HG02759 (cell line): Measurements from ENCODE around the gene ZCCHC7.

Experiments
- ATAC-seq: cut with Tn5 transposase; IDR thresholded peaks from one replicate; pipeline ENCODE4 v1.9.1; 2021; ENCODE audit warnings: mild to moderate bottlenecking, moderate library complexity; ENCODE audit not compliant: unreplicated experiment

ZCCHC7 gene

GRCh38 chr9:37206121-37206620 lies 85.8 kb downstream of the ZCCHC7 start:
- no peak for ATAC-seq

- ATAC-seq: peak; percentile 44
Measured at GRCh38 chr9:37209431-37210386, 89.3 kb downstream of the ZCCHC7 start.

- ATAC-seq: no peak
Measured at GRCh38 chr9:37210737-37211523, 90.6 kb downstream of the ZCCHC7 start.

- no peak for ATAC-seq
Measured at GRCh38 chr9:37212435-37212834, 92.1 kb downstream of the ZCCHC7 start.

- no peak for ATAC-seq
Measured at GRCh38 chr9:37215381-37215780, 95.0 kb downstream of the ZCCHC7 start.

GRCh38 chr9:37215830-37216229 lies 95.5 kb downstream of the ZCCHC7 start:
- no peak for ATAC-seq

- ATAC-seq: no peak
Measured at GRCh38 chr9:37217161-37217560, 96.8 kb downstream of the ZCCHC7 start.

GRCh38 chr9:37218800-37219425 lies 98.5 kb downstream of the ZCCHC7 start:
- ATAC-seq: no peak

GRCh38 chr9:37220971-37221370 lies 100.6 kb downstream of the ZCCHC7 start:
- ATAC-seq: no peak

GRCh38 chr9:37221489-37222106 lies 101.2 kb downstream of the ZCCHC7 start:
- ATAC-seq: no peak

GRCh38 chr9:37229455-37229854 lies 109.1 kb downstream of the ZCCHC7 start:
- no peak for ATAC-seq

GRCh38 chr9:37229882-37230482 lies 109.6 kb downstream of the ZCCHC7 start:
- no peak for ATAC-seq

- ATAC-seq: no peak
Measured at GRCh38 chr9:37236822-37237221, 116.4 kb downstream of the ZCCHC7 start.

- no peak for ATAC-seq
Measured at GRCh38 chr9:37238122-37238521, 117.7 kb downstream of the ZCCHC7 start.

GRCh38 chr9:37239224-37239859 lies 119.0 kb downstream of the ZCCHC7 start:
- no peak for ATAC-seq

- ATAC-seq: no peak
Measured at GRCh38 chr9:37239921-37240320, 119.5 kb downstream of the ZCCHC7 start.

GRCh38 chr9:37241340-37241739 lies 121.0 kb downstream of the ZCCHC7 start:
- no peak for ATAC-seq

GRCh38 chr9:37242089-37242488 lies 121.7 kb downstream of the ZCCHC7 start:
- no peak for ATAC-seq

- no peak for ATAC-seq
Measured at GRCh38 chr9:37243588-37244345, 123.4 kb downstream of the ZCCHC7 start.
